ENCODE data around the gene LST1. TPM values are rescaled to one million over a fixed set of nuclear protein-coding genes. Genes with fewer than 3 reads are reported as not detected.

LST1 gene
- total RNA-seq, 3 donors from 2014 or later (not counting 1 experiment from before 2014, with no cell fraction given), result 25.4 to 120 (median 50.5) TPM

- intact Hi-C loops (cut with micrococcal nuclease), result loop anchor here (1.0 to 5.0 kb wide), 4 partner anchors 32 to 117 kb away; partner anchors contain the start of genes BAG6, CLIC1 and GPANK1
- Mint-ChIP-seq H3K36me3 (peaks cover 1% of the 10 kb centered on the region), H3K27ac (peak within 1 kb of the TSS; percentile 92 to 95), H3K4me1 (peaks cover 20 to 25% of the 10 kb centered on the region in 2 donors), H3K27me3 (ENCODE audit: low read depth in 2 of 2) (no peaks in the 10 kb centered on the region), H3K4me3 (peak within 1 kb of the TSS; percentile 92), H3K9me3 (no peaks in the 10 kb centered on the region)
- peak in 1 of 2 donors; percentile 87 for DNase-seq
- H3K4me1 ChIP-seq (ENCODE audit: control insufficient read depth, insufficient read depth, low read length), result peaks cover 22% of the 10 kb centered on the region
- no peaks in the 10 kb centered on the region for H3K9me3 ChIP-seq (ENCODE audit: control insufficient read depth, insufficient read depth, low read length)
- peak within 1 kb of the TSS; percentile 91 for H3K4me3 ChIP-seq (ENCODE audit: low read length)
- peak within 1 kb of the TSS; percentile 98 for H3K27ac ChIP-seq (ENCODE audit: low read length)
- peak; percentile 27 to 42 (median 31) for ATAC-seq
- under 1% methylated on average over 55 of the region's 67 CpGs for WGBS (ENCODE audit: insufficient coverage)
- peaks cover 21% of the 10 kb centered on the region for H3K36me3 ChIP-seq (ENCODE audit: control insufficient read depth, insufficient read depth, low read length)
- H3K27me3 ChIP-seq (ENCODE audit: control insufficient read depth, insufficient read depth, low read length), result no peaks in the 10 kb centered on the region
- TF ChIP-seq CTCF (IDR thresholded peaks at IDR 0.05), result no peak
Observed at GRCh38 chr6:31620586-31621319, 34.7 kb downstream of the LST1 start, which contains the start of gene PRRC2A. Gene PRRC2A (plus strand): TSS chr6:31620715. CDS start chr6:31622790, 2,075 bp downstream.

- Mint-ChIP-seq H3K4me3 (peak overlapping the region; percentile 92), H3K36me3 (peaks cover 8% of the 10 kb centered on the region), H3K4me1 (peaks cover 20 to 28% of the 10 kb centered on the region in 2 donors), H3K27me3 (ENCODE audit: low read depth in 2 of 2) (no peaks in the 10 kb centered on the region), H3K27ac (peak overlapping the region; percentile 92 to 95), H3K9me3 (no peaks in the 10 kb centered on the region)
- peaks cover 15% of the 10 kb centered on the region for H3K4me1 ChIP-seq (ENCODE audit: control insufficient read depth, insufficient read depth, low read length)
- TF ChIP-seq CTCF (IDR thresholded peaks at IDR 0.05), result no peak
- DNase-seq, result no peak
- WGBS (ENCODE audit: insufficient coverage), result 29% methylated on average over 15 of the region's 15 CpGs
- peak overlapping the region; percentile 91 for H3K4me3 ChIP-seq (ENCODE audit: low read length)
- no peak for ATAC-seq
- no peaks in the 10 kb centered on the region for H3K27me3 ChIP-seq (ENCODE audit: control insufficient read depth, insufficient read depth, low read length)
- intact Hi-C loops (cut with micrococcal nuclease), result loop anchor here (5.0 kb wide), 1 partner anchor 116 kb away; the partner anchor contains the start of gene CLIC1
- peak overlapping the region; percentile 98 for H3K27ac ChIP-seq (ENCODE audit: low read length)
- no peaks in the 10 kb centered on the region for H3K9me3 ChIP-seq (ENCODE audit: control insufficient read depth, insufficient read depth, low read length)
- H3K36me3 ChIP-seq (ENCODE audit: control insufficient read depth, insufficient read depth, low read length), result peaks cover 28% of the 10 kb centered on the region
Observed at GRCh38 chr6:31621320-31621939, 35.4 kb downstream of the LST1 start.

DNA sequence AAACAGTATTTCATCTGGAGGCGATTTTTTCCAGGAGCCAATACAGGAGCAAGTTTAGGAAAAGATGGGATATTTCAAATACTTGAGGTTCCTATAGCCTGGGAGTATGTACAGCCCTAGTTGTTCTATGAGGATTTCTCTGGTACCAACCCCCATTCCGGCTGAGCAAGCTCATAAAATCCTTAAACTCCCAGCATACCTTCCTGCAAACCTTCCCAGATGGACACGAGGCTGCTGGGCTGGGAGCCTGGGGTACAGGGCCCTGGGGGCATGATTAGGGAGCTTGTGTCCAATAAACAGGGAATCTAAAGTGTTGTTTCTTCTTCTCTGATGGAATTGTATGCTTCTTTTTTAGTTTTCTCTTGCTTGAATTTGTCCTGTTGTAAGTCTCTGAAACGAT, 35.9 kb downstream of the LST1 start:
- H3K27ac ChIP-seq (ENCODE audit: low read length), result peak overlapping the region; percentile 98
- Mint-ChIP-seq H3K27me3 (ENCODE audit: low read depth in 2 of 2) (no peaks in the 10 kb centered on the region), H3K4me3 (peak overlapping the region; percentile 92), H3K9me3 (no peaks in the 10 kb centered on the region), H3K36me3 (peaks cover 14% of the 10 kb centered on the region), H3K27ac (peak overlapping the region; percentile 92 to 95), H3K4me1 (peaks cover 20 to 30% of the 10 kb centered on the region in 2 donors)
- WGBS (ENCODE audit: insufficient coverage), result 61% methylated on average over 4 of the region's 4 CpGs
- no peaks in the 10 kb centered on the region for H3K27me3 ChIP-seq (ENCODE audit: control insufficient read depth, insufficient read depth, low read length)
- DNase-seq, result no peak
- peaks cover 15% of the 10 kb centered on the region for H3K4me1 ChIP-seq (ENCODE audit: control insufficient read depth, insufficient read depth, low read length)
- H3K36me3 ChIP-seq (ENCODE audit: control insufficient read depth, insufficient read depth, low read length), result peaks cover 33% of the 10 kb centered on the region
- TF ChIP-seq CTCF (IDR thresholded peaks at IDR 0.05), result no peak
- no peak for ATAC-seq
- H3K9me3 ChIP-seq (ENCODE audit: control insufficient read depth, insufficient read depth, low read length), result no peaks in the 10 kb centered on the region
- H3K4me3 ChIP-seq (ENCODE audit: low read length), result no peak overlapping the region
- intact Hi-C loops (cut with micrococcal nuclease), result loop anchor here (5.0 kb wide), 1 partner anchor 115 kb away; the partner anchor contains the start of gene CLIC1

All from natural killer cell (primary cell).